ENCODE measurements around the gene STK39.

STK39 gene

GRCh38 chr2:168212167-168212566 is 35.2 kb downstream of the STK39 start:
- peak; percentile 36 for DNase-seq (ENCODE audit: low read depth, low spot score)
- H3K27ac ChIP-seq = peak overlapping the region; percentile 80

DNA sequence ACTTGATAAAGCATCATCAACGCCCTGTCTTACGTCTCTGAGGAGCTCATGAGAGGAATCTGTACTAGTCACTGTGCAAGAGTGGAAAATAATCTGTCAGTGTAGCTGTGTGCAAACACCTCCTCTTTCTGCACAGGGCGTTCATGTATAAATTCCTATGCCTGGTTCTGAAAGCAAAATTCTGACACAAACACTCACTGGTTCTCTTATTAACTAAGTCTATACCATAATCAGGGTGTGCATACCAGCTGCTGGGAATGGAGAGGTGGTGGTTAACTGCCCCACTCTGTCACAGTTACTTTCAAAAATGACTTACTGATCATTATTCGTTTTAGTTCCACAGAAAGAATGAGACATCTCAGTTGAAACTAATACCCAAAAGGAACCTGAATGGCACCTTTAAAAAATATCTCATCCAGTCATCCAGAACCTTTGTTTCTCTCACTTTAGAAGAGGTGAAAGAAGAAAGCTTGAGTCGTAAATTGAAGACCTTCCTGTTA is 35.7 kb downstream of the STK39 start:
- peak overlapping the region; percentile 80 for H3K27ac ChIP-seq
- DNase-seq (ENCODE audit: low read depth, low spot score) = no peak

DNA sequence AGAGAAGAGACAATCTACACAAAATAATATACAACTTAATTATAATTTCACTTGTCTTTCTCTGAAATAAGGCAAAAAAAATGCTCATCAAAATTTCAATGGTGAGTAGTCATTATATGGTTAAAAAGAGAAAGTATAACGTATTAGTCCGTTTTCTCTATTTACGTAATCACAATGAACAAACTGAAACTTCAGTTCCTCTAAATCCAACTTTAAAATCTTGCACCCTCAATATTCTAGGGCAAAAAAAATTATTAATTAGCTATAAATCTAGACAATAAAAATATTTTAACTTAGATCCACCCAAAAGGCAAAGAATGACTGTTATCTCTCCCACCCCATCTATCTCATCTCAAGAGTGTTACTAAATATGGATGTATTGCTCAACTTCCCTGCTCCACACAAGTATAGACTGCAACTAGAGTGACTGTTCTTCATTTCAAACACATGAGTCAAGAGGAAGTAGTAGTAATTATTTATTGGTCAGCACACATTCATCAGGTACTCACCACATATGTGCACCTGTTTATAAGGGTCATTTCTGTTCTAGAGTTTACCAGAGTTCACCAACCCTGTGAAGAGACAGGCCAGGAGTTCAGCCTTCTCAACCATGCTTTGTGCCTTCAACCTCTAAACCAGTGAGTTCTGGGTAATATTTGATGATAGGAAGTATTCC is 36.4 kb downstream of the STK39 start:
- peak overlapping the region; percentile 80 for H3K27ac ChIP-seq
- peak; percentile 92 for DNase-seq (ENCODE audit: low read depth, low spot score)

- peak overlapping the region; percentile 80 for H3K27ac ChIP-seq
These were observed 37.0 kb downstream of the STK39 start for GRCh38 chr2:168210216-168210894.

GRCh38 chr2:168208652-168209051 is 38.7 kb downstream of the STK39 start:
- DNase-seq (ENCODE audit: low read depth, low spot score) = no peak
- peak overlapping the region; percentile 80 for H3K27ac ChIP-seq

More at GRCh38 chr2:168210216-168210894, 37.0 kb downstream of the STK39 start:
- DNase-seq (ENCODE audit: low read depth, low spot score) = no peak

DNA sequence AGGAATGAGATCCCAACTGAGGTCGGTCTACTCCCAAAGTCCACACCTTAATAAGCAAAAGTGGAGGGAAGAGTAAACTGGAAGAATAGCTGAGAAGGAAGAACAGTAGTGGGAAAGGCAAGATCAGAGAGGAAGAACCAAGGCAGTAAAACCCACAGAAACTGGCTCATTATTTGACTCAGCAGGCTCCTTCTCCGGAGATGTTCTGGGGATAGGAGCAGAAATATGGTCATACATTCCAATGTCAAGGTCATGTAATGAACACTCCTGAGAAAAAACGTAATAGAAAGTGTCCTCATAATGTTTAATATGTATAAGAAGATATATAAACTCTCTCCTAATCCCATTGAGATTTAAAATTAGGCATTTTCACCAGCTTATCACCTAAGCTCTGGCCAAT is 39.5 kb downstream of the STK39 start:
- no peak for DNase-seq (ENCODE audit: low read depth, low spot score)
- H3K27ac ChIP-seq = peak overlapping the region; percentile 80

DNA sequence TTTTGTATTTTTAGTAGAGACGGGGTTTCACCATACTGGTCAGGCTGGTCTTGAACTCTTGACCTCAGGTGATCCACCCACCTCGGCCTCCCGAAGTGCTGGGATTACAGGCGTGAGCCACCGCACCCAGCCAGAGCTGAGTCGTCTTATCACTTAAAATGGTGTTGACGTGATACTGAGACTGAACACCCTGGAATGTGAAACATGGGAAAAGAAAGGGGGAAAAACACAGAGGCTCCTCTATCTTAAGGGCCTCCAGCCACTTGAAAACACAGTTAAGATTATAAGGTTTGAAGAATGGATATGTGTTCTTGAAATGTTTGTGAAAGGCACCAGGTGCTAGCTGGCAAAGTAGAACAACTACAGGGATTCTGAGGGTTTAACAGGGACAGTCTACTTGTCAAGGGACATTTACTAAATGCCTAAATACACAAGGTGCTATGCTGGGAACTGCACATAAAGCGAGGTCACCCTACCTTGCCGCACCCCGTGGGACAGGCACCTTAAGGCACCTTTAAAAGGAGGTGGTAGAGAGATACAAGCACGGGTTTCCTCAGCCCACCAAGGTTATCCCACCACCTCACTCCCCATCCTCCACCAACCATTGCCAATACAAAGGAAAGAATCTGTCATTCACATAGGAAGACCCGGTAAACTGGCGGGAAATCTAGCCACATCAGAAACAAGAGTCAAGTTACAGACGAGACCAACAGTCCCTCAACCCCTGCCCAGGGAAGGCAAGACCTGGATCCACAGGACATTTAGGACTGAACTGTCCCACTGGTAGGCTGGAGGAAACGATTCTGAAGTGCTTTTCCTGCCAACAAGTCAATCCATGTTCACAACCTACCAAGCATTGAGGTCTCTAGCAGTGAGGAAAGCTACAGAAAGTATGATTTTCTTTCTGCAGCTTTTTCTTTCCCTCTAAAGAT is 43.4 kb downstream of the STK39 start:
- DNase-seq (ENCODE audit: low read depth, low spot score) = no peak
- no peak overlapping the region for H3K27ac ChIP-seq

DNA sequence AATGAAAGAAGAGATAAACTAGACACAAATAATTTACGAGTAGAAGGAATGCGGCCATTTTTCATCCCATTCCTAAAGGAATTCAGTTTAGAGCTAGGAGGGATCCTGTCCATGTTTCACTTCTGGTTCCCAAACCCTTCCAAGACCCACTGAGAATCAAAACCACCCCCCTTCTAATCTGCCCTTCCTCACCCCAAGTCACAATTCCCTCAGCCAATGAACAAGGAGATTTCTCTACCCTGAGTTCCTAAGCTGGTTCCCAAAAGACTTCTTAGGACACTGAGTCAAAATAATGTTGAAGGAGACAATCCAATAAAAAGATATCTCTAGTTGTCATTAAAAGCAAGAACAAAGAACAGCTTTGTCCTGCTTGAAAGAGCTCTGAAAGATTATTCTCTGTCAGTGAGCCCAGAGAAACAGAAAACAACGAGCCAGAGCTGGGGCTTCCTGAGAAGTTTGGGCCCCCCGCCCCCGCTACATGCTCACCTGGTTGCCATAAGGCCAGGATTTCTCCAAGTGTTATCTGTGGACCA is 45.7 kb downstream of the STK39 start:
- DNase-seq (ENCODE audit: low read depth, low spot score) = no peak
- H3K27ac ChIP-seq = no peak overlapping the region

DNA sequence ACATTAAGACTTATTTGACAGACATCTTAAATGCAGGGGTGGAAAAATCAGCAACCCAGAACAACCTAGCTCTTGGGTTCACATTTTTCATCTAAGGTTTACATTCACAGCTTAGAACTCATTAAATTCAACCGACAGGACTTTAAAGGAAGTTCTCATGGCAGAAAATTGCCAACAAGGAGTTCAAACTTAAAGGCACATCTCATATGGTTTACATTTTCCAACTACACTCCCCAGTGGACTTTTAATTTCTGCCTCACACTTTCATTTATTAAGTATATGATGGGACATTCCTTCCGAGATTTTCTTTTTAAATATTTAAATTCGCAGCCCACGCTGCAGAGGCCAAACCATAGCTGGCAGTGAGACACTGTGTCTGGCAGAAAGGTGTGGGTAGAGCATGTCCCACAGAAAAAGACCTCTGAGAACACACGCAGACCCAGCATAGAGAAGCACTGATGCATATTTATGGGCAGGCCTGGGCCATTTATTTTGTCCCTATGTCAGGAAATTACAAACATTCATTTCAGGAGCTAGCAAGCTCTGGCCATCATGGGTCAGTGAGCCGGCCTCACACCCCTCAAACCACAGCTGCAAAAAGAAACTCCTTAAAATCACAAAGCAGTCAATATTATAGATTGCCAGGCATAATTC is 46.3 kb downstream of the STK39 start:
- no peak overlapping the region for H3K27ac ChIP-seq
- no peak for DNase-seq (ENCODE audit: low read depth, low spot score)

DNA sequence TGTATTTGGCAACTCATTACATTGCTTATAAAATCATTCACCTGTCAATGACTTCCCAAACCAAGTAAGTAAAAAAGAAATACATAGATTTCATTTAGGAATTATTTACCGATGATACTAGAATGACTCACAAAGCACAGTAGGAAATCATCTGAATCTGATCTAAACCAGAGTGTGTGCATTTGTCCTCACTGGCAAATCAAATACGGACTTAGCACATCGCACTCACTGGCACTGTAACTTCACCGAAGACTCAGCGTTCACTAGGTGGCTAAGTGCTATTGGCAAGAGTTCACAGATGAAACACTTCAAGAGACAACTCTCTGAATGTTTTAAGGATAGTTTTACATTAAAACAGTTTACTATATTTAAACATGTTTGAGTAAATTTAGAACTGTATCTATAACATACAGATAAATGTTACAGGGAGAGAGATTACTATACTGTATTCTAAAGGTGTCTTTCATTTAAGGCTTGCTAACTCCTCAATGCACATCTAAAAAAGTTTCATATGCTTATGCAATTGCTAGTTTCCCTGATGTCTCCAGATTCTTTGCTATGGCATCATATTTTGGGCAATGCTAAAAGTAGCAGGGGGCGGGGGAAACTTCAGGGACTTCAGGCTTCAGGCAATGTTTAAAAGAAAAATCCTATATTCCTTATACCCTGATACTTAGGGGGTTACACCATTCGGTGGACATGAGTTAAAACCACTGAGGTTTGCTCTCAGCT is 48.8 kb downstream of the STK39 start:
- H3K27ac ChIP-seq = peak overlapping the region; percentile 50
- DNase-seq (ENCODE audit: low read depth, low spot score) = no peak

- DNase-seq (ENCODE audit: low read depth, low spot score) = no peak
- no peak overlapping the region for H3K27ac ChIP-seq
These were observed 50.6 kb downstream of the STK39 start for GRCh38 chr2:168196764-168197180.

GRCh38 chr2:168194784-168195522 is 52.4 kb downstream of the STK39 start:
- no peak overlapping the region for H3K27ac ChIP-seq
- DNase-seq (ENCODE audit: low read depth, low spot score) = no peak

- peak overlapping the region; percentile 45 for H3K27ac ChIP-seq
These were observed 54.4 kb downstream of the STK39 start for GRCh38 chr2:168192839-168193616.

DNA sequence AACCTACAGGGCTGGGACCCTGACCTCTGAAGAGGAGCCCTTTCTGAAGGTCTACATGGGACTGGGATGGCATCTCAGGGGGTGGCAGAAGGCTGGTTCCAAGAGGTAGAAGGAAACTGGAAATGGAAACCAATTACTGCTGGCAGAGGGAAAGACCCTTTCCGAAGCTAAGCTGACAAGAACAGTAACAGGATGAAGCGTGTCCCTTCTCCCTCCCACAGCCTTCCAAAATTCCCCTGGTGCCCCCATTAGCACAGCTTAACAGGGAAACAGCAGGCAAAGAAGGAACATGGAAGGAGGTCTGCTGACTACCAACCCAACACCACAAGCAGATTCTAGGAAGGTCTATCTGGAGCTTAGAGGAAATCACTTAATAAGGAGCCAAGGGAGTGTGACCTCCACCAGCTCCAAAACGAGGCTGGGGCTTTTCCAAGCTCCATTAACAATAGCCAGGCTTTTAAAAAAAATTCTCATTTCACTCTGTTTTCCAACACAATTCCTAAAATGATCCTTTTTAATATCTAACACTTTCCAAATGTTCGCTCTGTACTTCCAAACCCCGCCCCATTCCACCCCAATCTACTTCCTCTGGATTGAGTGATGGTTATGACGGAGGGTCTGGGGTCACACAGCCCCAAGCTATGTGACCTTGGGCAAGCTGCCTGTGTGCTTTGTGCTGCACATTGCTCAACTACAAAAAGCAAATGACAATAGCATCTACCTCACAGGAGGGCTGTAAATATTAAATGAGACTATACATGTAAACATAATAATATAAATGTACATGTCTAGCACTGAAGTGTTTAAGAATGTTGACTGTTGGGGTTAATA is 55.2 kb downstream of the STK39 start:
- DNase-seq (ENCODE audit: low read depth, low spot score) = no peak
- H3K27ac ChIP-seq = peak overlapping the region; percentile 45

More at GRCh38 chr2:168192839-168193616, 54.4 kb downstream of the STK39 start:
- DNase-seq (ENCODE audit: low read depth, low spot score) = no peak

GRCh38 chr2:168190590-168191336 is 56.6 kb downstream of the STK39 start:
- H3K27ac ChIP-seq = peak overlapping the region; percentile 55
- no peak for DNase-seq (ENCODE audit: low read depth, low spot score)

Measured in epithelial cell of prostate (primary cell).